ENCODE measurements around the gene GAK. TPM values are rescaled to one million over a fixed set of nuclear protein-coding genes. Genes with fewer than 3 reads are reported as not detected.

Gene GAK
- total and polyA plus RNA-seq, 2 of the 13 experiments (the other 11 are each of a cell fraction or from before 2014, with no cell fraction given), result 17.5 to 44.3 TPM

- peaks cover 70% of the 10 kb centered on the region for H3K79me2 ChIP-seq (ENCODE audit: insufficient read depth, low read length)
- DNase-seq (ENCODE audit: low spot score), result no peak
- H3K9ac ChIP-seq (ENCODE audit: insufficient read depth, low read depth, low read length), result no peak overlapping the region
- no peak for ATAC-seq
- in situ Hi-C loops (cut with HindIII; ENCODE audit: extremely low pct_ligation_motif_present, low pct_unique_long_range_greater_than_20kb) (no loop called here), intact Hi-C loops (cut with micrococcal nuclease; ENCODE audit: unreplicated experiment) (no loop called here)
- no peaks in the 10 kb centered on the region for H3K27me3 ChIP-seq (ENCODE audit: control insufficient read depth in 1 of 2, insufficient read depth in 2 of 2, low read length in 2 of 2)
- CTCF ChIA-PET (ENCODE audit: low intra/inter-chr PET ratio, low total read pairs), result no interaction called here
- H3K4me2 ChIP-seq (ENCODE audit: low read depth, low read length), result no peak overlapping the region
- TF ChIP-seq POGK (CRISPR knock-in tag; conservative IDR thresholded peaks at IDR 0.05), result no peak
- TF ChIP-seq ZNF597 (CRISPR knock-in tag; IDR thresholded peaks at IDR 0.05), result no peak
- TF ChIP-seq KAT2B (IDR thresholded peaks at IDR 0.05; ENCODE audit: borderline replicate concordance, low read depth, low read length), result no peak
- no peak for TF ChIP-seq ZNF777 (CRISPR knock-in tag; IDR thresholded peaks at IDR 0.05)
- no peak for TF ChIP-seq BRF2 (CRISPR knock-in tag; IDR thresholded peaks at IDR 0.05)
- no peak for TF ChIP-seq ZNF18 (CRISPR knock-in tag; IDR thresholded peaks at IDR 0.05; ENCODE audit: insufficient replicate concordance)
- H2AFZ ChIP-seq (ENCODE audit: low read length), result no peak overlapping the region
- no TSS peak for BruUV-seq (replicated peaks)
- H3K9me3 ChIP-seq (ENCODE audit: low read length), result no peaks in the 10 kb centered on the region
- no peaks in the 10 kb centered on the region for H3K4me1 ChIP-seq (ENCODE audit: insufficient read depth, low read length)
- H3K4me3 ChIP-seq (replicated peaks in 1 of 3; ENCODE audit: insufficient read depth in 1 of 3, low read depth in 2 of 3, low read length in 3 of 3), result no peak overlapping the region
- no peak for FAIRE-seq
- peaks cover 0 to 10% of the 10 kb centered on the region in 2 experiments; a peak in 3 of 5 replicates for H3K36me3 ChIP-seq (replicated peaks in 1 of 2; ENCODE audit: control insufficient read depth in 1 of 2, insufficient read depth in 2 of 2, low read length in 2 of 2)
- H4K20me1 ChIP-seq (ENCODE audit: insufficient read depth, low read length), result 0 out of 2 replicates have a peak, but pooled peaks cover 2% of the 10 kb centered on the region
- POLR2A ChIA-PET, result no interaction called here
- WGBS (ENCODE audit: low lambda C conversion rate), result 93% methylated on average over 2 of the region's 2 CpGs
- no peak overlapping the region for H3K27ac ChIP-seq (ENCODE audit: extremely low read length, insufficient read depth, low read length)
Observed at GRCh38 chr4:917992-918391, 14.1 kb downstream of the GAK start.
